Neural progenitor cell (in vitro differentiated cells): Measurements from ENCODE around the gene DCTN2.

Experiments used
- CTCF ChIP-seq: fragments of 200-600 bp; sonication (generic); IDR thresholded peaks from 2 replicates; pipeline ENCODE4 v1.5.1; 2017; ENCODE audit warnings: antibody characterized with exemption, mild to moderate bottlenecking
- EZH2phosphoT487 ChIP-seq: fragments of 200-600 bp; sonication (generic); IDR thresholded peaks from 2 replicates; pipeline ENCODE4 v1.6.1; 2017; ENCODE audit warnings: antibody characterized with exemption

GRCh38 chr12:57552835-57553313 lies 5.9 kb upstream of the DCTN2 start:
- no peak for TF ChIP-seq CTCF
- no peak for TF ChIP-seq EZH2phosphoT487
